Right atrium auricular region (tissue), 2 donors: ENCODE results near the gene PRDM16. TPM values are rescaled to one million over a fixed set of nuclear protein-coding genes. Genes with fewer than 3 reads are reported as not detected.

Experiments used
- DNase-seq: peaks from one replicate; pipeline ENCODE4 v3.0.0-alpha.2; 2019; ENCODE audit warnings: low spot score
- H3K27ac ChIP-seq, 2 donors: fragments of 200-600 bp; sonication (generic); 1 replicate in 1 of 2; 2 replicates in 1 of 2; pipeline ENCODE4 v1.5.1; 2016 to 2019
- H3K27me3 ChIP-seq, 2 donors: fragments of 200-600 bp; sonication (generic); one replicate each; pipeline versions ENCODE4 v1.5.1 to v1.6.0; 2017 to 2019
- H3K36me3 ChIP-seq: fragments of 200-600 bp; sonication (generic); one replicate; pipeline ENCODE4 v1.5.1; 2016
- H3K4me1 ChIP-seq, 2 donors: fragments of 200-600 bp; sonication (generic); one replicate each; pipeline versions ENCODE4 v1.5.1 to v1.6.0; 2017 to 2019
- H3K4me3 ChIP-seq, 2 donors: fragments of 200-600 bp; sonication (generic); 1 replicate in 1 of 2; 2 replicates in 1 of 2; pipeline ENCODE4 v1.5.1; 2017 to 2019; ENCODE audit warnings: mild to moderate bottlenecking in 1 of 2, moderate library complexity in 1 of 2
- H3K9me3 ChIP-seq, 2 donors: fragments of 200-600 bp; sonication (generic); one replicate each; pipeline ENCODE4 v1.5.1; 2019
- total RNA-seq, 2 donors: library from RNA; depleted of rRNA; stranded (reverse); fragments of >200 nt; gene quantifications; one replicate each; pipeline ENCODE4 v1.1.0, GENCODE V29; 2016
- TF ChIP-seq, protein P1 (sequence below), 2 donors: fragments of 200-600 bp; sonication (generic); IDR thresholded peaks; one replicate each; pipeline ENCODE4 v1.5.1; 2019; ENCODE audit warnings: antibody characterized with exemption in 2 of 2

Gene PRDM16
- total RNA-seq, 2 donors from 2014 or later, result 0.22 to 3.3 TPM

DNA sequence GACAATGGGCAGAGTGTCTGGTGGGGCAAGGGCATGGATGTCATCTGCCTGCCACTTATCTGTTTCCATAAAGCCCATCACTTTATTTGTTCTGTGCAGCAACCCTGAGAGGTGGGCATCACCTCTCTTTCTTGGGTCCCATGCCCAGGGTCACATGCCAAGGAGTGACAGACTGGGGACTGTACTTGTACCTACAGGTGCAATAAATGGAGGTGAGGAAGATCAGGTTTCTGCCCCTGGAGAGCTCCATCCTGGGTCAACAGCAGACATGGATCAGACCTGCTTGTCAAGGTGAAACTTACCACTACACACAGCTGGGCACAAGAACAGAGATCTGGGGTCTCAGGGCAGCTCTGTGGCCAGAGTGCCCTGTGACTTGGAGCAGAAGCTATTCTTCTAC is 18.4 kb upstream of the PRDM16 start:
- no peak overlapping the region for H3K4me3 ChIP-seq
- no peak overlapping the region for H3K27ac ChIP-seq
- H3K36me3 ChIP-seq, result no peaks in the 10 kb centered on the region
- H3K27me3 ChIP-seq, result no peaks in the 10 kb centered on the region
- no peak for DNase-seq
- no peaks in the 10 kb centered on the region for H3K4me1 ChIP-seq
- H3K9me3 ChIP-seq, result no peaks in the 10 kb centered on the region
- TF ChIP-seq, protein P1, sequence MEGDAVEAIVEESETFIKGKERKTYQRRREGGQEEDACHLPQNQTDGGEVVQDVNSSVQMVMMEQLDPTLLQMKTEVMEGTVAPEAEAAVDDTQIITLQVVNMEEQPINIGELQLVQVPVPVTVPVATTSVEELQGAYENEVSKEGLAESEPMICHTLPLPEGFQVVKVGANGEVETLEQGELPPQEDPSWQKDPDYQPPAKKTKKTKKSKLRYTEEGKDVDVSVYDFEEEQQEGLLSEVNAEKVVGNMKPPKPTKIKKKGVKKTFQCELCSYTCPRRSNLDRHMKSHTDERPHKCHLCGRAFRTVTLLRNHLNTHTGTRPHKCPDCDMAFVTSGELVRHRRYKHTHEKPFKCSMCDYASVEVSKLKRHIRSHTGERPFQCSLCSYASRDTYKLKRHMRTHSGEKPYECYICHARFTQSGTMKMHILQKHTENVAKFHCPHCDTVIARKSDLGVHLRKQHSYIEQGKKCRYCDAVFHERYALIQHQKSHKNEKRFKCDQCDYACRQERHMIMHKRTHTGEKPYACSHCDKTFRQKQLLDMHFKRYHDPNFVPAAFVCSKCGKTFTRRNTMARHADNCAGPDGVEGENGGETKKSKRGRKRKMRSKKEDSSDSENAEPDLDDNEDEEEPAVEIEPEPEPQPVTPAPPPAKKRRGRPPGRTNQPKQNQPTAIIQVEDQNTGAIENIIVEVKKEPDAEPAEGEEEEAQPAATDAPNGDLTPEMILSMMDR (IDR thresholded peaks at IDR 0.05), result no peak

DNA sequence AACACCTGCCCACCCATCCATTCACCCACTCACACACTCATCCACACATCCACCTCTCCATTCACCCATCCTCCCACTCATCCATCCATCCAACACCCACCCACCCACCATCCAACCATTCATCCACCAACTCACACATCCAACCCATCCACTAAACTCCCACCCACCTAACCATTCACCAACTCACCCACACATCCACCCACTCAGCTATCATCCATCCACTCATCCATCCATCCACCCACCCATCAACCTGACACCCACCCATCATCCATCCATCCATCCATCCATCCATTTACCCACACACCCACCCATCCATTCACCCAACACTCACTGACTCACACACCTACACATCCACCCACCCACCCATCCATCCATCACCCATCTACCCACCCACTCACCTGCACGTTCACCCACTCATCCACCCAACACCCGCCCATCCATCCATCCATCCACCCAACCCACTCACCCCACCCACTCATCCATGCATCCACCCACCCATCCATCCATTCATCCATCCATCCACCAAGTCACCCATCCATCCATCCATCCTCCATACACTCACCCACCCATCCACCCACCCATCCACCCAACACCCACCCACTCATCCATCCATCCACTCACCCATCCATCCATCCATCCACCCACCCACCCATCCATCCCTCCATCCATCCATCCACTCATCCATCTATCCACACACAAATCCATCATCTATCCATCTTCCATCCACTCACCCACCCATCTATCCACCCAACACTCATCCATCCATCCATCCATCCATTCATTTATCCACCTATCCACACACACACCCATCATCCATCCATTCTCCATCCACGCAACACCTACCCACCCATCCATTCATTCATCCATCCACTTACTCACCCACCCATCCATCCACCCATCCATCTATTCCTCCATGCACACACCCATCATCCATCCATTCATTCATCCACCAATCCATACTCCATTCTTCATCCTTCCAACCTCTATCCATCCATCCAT is 17.4 kb upstream of the PRDM16 start:
- Histone ChIP-seq H3K4me3 (no peak overlapping the region), H3K36me3 (no peaks in the 10 kb centered on the region), H3K27ac (no peak overlapping the region), H3K9me3 (no peaks in the 10 kb centered on the region), H3K4me1 (no peaks in the 10 kb centered on the region), H3K27me3 (no peaks in the 10 kb centered on the region)
- no peak for DNase-seq
- TF ChIP-seq, protein P1 (IDR thresholded peaks at IDR 0.05), result no peak

DNA sequence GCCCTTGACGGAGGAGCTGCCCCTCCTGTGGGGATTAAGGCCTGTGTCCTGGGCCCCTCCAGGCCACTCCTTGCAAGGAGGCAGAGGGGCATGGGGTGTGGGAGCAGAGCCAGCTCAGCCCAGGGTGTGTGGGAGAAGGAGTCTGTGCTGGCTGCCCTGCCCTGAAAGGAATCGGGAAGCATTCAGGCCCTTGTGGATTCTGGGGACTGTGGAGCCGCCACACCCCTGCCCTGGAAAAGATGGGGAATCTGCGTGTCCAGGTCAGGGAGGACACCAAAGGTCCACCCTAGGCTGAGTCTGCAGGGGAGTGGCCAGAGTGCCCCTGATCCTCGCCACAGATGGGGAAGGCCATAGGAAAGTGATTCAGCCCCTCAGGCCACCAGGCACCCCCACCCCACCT is 16.5 kb upstream of the PRDM16 start:
- Histone ChIP-seq H3K9me3 (no peaks in the 10 kb centered on the region), H3K36me3 (no peaks in the 10 kb centered on the region), H3K27me3 (no peaks in the 10 kb centered on the region), H3K27ac (no peak overlapping the region), H3K4me3 (no peak overlapping the region), H3K4me1 (no peaks in the 10 kb centered on the region)
- DNase-seq, result no peak
- TF ChIP-seq, protein P1 (IDR thresholded peaks at IDR 0.05), result no peak

DNA sequence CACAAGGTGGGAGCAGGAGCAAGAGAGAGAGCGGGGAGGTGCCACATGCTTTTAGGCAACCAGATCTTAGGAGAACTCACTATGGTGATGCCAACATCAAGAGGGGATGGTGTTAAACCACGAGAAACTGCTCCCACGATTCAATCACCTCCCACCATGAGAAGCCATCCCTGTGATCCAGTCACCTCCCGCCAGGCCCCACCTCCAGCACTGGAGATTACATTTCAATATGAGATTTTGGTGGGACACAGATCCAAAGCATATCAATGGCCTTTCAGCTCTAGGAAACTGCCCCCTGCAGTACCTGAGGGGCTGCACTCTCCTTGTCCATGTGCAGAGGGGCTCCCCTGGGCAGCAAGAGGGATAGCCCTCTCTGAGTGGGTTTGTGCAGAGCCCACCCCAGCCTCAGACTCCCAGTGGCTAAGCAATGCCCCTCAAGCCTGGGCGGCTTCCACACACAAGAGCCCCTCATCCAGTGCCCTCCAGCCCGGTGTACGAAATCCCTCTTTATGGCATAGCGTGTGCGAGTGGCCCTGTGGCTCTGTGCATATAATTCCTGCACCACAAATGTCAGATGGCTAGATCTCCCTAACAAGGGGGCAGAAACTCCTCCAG is 15.5 kb upstream of the PRDM16 start:
- no peaks in the 10 kb centered on the region for H3K36me3 ChIP-seq
- TF ChIP-seq, protein P1 (IDR thresholded peaks at IDR 0.05), result no peak
- no peak for DNase-seq
- H3K4me3 ChIP-seq, result no peak overlapping the region
- no peaks in the 10 kb centered on the region for H3K27me3 ChIP-seq
- no peaks in the 10 kb centered on the region for H3K4me1 ChIP-seq
- no peaks in the 10 kb centered on the region for H3K9me3 ChIP-seq
- no peak overlapping the region for H3K27ac ChIP-seq

DNA sequence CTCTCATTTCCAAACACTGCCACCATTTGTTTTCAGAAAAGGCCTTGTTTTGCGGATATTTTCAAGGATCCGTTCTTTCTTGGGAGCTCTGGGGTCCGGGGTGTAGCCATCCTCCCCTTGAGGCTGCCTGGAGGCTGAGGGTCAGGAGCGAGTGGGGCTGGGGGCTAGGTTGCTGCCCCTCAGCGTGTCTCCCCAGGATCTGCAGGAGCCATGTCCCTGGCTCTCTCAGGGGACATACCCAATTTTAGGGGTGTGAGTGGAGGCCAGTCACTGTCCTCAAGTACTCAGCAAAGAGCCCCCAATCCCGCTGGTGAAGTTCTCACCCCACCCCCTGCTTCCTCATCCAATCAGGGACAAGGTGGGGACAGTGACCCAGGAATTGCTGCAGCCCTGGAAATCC is 15.0 kb upstream of the PRDM16 start:
- TF ChIP-seq, protein P1 (IDR thresholded peaks at IDR 0.05), result no peak
- no peak for DNase-seq

More for the DNA sequence above, 15.0 kb upstream of the PRDM16 start:
- Histone ChIP-seq H3K9me3 (no peaks in the 10 kb centered on the region), H3K27me3 (no peaks in the 10 kb centered on the region), H3K4me1 (no peaks in the 10 kb centered on the region), H3K27ac (no peak overlapping the region), H3K36me3 (no peaks in the 10 kb centered on the region), H3K4me3 (no peak overlapping the region)
